HEK293T (cell line): ENCODE measurements around the gene KCNJ18.
"Not testable (repeated sequence)": the region's sequence is repeated elsewhere in the genome, so short reads cannot be mapped to it uniquely, and the experiment has no call there.

Experiments
- CTCF ChIA-PET: fragments of 350-600 bp; formaldehyde crosslinking; extraction: SDS; loops from one replicate; lab custom pipeline; 2021; ENCODE audit warnings: antibody characterized with exemption, inconsistent platforms; lab: Yijun Ruan, JAX
- POLR2A ChIA-PET: fragments of 350-600 bp; formaldehyde crosslinking; extraction: SDS; loops from one replicate; lab custom pipeline; 2020; ENCODE audit warnings: antibody characterized with exemption, inconsistent platforms; lab: Yijun Ruan, JAX
- DNase-seq: peaks from one replicate; pipeline ENCODE4 v3.0.0; 2012; ENCODE audit warnings: mixed read lengths; ENCODE audit errors: extremely low spot score
- ARNT ChIP-seq: fragments of 450-650 bp; IDR thresholded peaks from 2 replicates; pipeline ENCODE4 v1.6.1; 2017; ENCODE audit warnings: mild to moderate bottlenecking
- BHLHE40 ChIP-seq: fragments of 450-650 bp; IDR thresholded peaks from 2 replicates; pipeline ENCODE4 v1.6.1; 2016; ENCODE audit warnings: mild to moderate bottlenecking, moderate library complexity, borderline replicate concordance
- FOXM1 ChIP-seq: fragments of 450-650 bp; IDR thresholded peaks from 2 replicates; pipeline ENCODE4 v1.6.1; 2017; ENCODE audit warnings: mild to moderate bottlenecking, borderline replicate concordance
- L3MBTL2 ChIP-seq: fragments of 450-650 bp; conservative IDR thresholded peaks from 2 replicates; pipeline ENCODE4 v1.6.1; 2016; ENCODE audit warnings: mild to moderate bottlenecking
- LEF1 ChIP-seq: fragments of 450-650 bp; IDR thresholded peaks from 2 replicates; pipeline ENCODE4 v1.6.1; 2017; ENCODE audit warnings: mild to moderate bottlenecking, borderline replicate concordance
- NFRKB ChIP-seq: fragments of 450-650 bp; IDR thresholded peaks from 2 replicates; pipeline ENCODE4 v1.6.1; 2016; ENCODE audit warnings: mild to moderate bottlenecking, moderate library complexity
- SUZ12 ChIP-seq: fragments of 450-650 bp; IDR thresholded peaks from 2 replicates; pipeline ENCODE4 v1.6.1; 2016; ENCODE audit warnings: mild to moderate bottlenecking
- ZNF384 ChIP-seq: fragments of 450-650 bp; IDR thresholded peaks from 2 replicates; pipeline ENCODE4 v1.6.1; 2016
- TF ChIP-seq, protein P1 (sequence below): fragments of 450-650 bp; IDR thresholded peaks from 2 replicates; pipeline ENCODE4 v1.6.1; 2016

The KCNJ18 gene

GRCh38 chr17:21705021-21705601 is 12.8 kb downstream of the KCNJ18 start:
- CTCF ChIA-PET = no interaction called here

DNA sequence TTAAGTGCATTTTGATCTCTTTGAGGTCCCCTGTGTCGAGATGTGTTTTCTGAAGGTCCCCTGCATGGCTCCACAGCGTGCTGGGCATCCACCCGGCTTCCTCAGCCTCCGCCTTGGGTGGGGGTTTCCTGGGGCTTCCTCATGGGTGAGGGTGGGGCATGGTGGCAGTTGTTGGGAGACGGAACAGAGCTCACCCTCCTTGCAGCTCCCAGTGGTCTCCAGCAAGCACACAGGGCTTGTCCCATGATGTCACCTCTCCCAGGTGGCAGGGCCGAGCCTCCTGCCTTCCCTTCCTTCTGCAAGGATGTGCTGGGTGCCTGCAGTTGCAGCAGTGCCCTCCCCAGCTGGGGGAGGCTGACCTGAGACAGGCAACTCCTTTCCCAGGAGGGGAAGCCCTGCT is 13.4 kb downstream of the KCNJ18 start:
- POLR2A ChIA-PET, CTCF ChIA-PET, DNase-seq: not testable (repeated sequence)

More at GRCh38 chr17:21705021-21705601, 12.8 kb downstream of the KCNJ18 start:
- POLR2A ChIA-PET = no interaction called here
- TF ChIP-seq L3MBTL2 = no peak
- DNase-seq = no peak

DNA sequence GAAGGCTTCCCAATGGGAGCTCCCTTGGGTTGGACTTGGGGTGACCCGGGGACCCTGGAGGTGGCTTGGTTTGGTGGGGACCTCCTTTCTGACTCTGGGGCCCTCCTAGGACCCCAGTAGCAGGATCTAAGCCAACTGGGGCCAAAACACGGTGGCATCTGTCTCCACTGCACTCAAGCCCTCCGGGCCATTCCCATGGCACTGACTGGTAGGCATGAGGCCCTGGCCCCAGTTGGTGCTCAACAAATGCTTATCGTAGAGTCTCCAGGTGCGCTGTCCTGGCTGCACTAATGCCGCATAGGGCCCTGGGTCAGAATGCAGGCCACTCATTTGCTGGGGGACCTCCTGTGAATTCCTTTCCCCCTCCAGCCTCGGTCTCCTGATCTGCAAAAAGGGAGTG is 14.2 kb downstream of the KCNJ18 start:
- POLR2A ChIA-PET, CTCF ChIA-PET, DNase-seq: not testable (repeated sequence)

GRCh38 chr17:21707131-21707530 is 14.8 kb downstream of the KCNJ18 start:
- DNase-seq, POLR2A ChIA-PET, CTCF ChIA-PET: not testable (repeated sequence)

DNA sequence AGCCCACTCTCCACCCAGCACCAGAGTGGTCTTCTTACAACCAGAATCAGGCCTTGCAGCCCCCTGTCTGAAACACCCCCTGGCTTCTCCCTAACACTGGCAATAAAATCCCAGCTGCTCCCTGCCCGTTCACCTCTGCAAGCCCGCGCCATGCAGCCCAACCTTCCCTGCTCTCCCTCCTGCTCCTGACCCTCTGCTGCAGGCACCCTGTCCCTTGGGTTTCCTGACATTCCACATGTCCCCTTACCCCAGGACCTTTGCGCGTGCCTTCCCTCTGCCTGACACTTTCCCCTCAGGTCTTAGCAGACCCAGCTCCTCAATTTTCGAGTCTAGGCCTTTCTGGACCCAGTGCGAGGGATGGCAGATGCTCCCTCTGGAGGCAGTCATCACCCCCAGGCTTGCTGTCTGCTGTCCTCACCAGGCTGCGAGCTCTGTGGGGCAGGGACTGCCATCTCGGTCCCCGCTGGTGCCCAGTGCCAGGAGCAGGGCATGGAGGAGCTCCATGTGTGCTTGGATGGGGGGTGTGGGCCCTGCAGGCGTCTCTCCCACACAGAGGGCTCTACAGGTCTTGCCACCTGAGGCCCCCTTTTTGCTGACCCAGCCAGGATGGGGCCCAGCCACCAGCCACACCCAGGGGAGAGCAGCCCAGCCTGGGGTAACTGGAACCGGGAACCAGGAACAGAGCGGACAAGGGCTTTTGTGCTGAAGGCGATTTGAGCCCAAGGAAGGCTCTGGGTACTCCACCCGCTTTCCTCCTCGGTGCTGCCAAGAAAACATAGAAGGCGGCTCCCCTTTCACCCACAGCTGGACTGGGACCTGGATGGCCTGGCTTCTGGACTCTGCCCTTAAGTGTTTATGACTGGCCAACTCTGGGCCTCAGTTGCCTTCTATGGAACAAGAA is 15.6 kb downstream of the KCNJ18 start:
- CTCF ChIA-PET, POLR2A ChIA-PET, DNase-seq: not testable (repeated sequence)

- POLR2A ChIA-PET, CTCF ChIA-PET: not testable (repeated sequence)
Measured at GRCh38 chr17:21708612-21709535, 16.6 kb downstream of the KCNJ18 start.

DNA sequence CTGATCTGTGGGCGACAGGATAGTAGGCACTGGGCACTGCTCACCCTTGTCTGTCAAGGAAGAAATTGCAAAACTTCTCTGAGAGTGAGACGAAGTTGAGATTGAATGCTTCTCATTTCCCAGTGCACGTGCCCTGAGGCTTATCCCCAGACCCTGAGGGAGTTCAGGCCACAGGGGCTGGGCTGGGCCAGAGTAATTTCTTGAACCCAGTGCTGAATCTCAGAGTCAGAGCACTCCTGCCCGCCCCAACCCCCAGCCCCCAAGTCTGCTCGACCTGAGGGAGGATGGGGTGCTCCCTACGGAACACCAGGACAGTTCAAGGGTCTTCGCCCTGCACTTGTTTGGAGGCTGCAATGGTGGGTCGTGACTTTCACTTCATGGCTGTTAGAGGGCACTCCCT is 17.7 kb downstream of the KCNJ18 start:
- CTCF ChIA-PET, DNase-seq, POLR2A ChIA-PET: not testable (repeated sequence)

More at GRCh38 chr17:21708612-21709535, 16.6 kb downstream of the KCNJ18 start:
- DNase-seq = not testable (repeated sequence)

DNA sequence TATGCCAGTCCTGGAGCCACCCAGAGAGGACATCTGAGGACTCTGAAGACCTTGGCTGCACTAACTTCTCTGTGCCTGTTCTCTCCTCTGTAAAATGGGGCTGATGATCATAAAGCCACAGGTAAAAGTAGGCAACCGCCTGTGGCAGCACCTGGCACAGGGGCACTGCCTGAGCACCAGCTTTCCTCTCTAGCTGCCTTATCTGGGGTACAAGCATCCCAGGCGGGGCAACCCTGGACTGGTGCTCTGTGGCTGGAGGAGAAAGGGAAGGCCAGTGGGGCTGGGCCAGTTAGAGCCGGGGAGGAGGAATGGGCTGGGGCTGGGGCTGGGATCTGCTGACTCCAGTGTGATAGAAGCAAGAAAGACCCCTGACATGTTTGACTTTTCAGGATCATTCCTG is 18.2 kb downstream of the KCNJ18 start:
- DNase-seq, POLR2A ChIA-PET, CTCF ChIA-PET: not testable (repeated sequence)

- DNase-seq = no peak
- ChIA-PET POLR2A (no interaction called here), CTCF (no interaction called here)
- TF ChIP-seq ZNF384 (no peak), FOXM1 (no peak), ARNT (no peak), SUZ12 (no peak), NFRKB (no peak), BHLHE40 (no peak), LEF1 (no peak)
- TF ChIP-seq, protein P1, sequence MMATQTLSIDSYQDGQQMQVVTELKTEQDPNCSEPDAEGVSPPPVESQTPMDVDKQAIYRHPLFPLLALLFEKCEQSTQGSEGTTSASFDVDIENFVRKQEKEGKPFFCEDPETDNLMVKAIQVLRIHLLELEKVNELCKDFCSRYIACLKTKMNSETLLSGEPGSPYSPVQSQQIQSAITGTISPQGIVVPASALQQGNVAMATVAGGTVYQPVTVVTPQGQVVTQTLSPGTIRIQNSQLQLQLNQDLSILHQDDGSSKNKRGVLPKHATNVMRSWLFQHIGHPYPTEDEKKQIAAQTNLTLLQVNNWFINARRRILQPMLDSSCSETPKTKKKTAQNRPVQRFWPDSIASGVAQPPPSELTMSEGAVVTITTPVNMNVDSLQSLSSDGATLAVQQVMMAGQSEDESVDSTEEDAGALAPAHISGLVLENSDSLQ = no peak
Measured at GRCh38 chr17:21711182-21711581, 18.9 kb downstream of the KCNJ18 start.

DNA sequence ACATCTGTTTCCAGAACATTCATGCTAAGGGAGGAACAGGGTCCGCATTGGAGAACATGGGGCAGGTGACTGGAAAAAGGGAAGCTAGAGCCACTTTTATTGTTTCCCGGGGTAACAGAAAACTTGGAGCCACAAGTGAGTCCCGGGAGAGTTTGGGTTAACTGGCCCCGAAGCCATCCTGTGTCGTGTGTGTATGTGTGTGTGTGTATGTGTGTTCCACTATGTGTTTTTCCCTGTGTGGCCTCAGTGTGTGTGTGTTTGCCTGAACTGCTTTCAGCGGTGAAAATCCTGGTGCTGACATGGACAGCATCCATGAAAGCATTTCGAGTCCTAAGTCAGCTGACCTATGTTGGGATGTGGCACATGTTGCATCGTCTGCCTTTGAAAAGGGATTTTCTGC is 20.7 kb downstream of the KCNJ18 start:
- POLR2A ChIA-PET, DNase-seq: not testable (repeated sequence)

GRCh38 chr17:21713631-21714030 is 21.3 kb downstream of the KCNJ18 start:
- CTCF ChIA-PET, DNase-seq, POLR2A ChIA-PET: not testable (repeated sequence)

More for the DNA sequence above, 20.7 kb downstream of the KCNJ18 start:
- CTCF ChIA-PET = not testable (repeated sequence)

GRCh38 chr17:21714676-21715075 is 22.4 kb downstream of the KCNJ18 start:
- POLR2A ChIA-PET, CTCF ChIA-PET, DNase-seq: not testable (repeated sequence)

DNA sequence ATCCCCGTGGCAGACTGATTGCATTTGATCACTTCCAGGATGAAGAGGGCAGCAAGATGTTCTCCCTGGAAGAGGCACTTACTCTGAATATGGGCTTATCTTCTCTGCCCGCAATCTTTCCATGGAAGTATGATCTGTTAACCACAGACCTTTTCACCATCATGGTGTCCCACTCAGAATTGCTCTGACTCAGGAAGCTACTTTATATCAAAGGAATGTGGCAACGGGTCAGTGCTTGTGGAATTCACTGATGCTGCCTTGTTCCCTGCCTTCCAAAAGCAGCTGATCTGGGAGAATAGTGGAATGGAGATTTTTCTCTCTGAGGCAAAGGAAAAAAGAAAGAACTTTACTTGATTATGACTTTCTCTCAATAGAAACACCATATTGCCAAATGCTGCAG is 23.6 kb downstream of the KCNJ18 start:
- POLR2A ChIA-PET, DNase-seq, CTCF ChIA-PET: not testable (repeated sequence)

GRCh38 chr17:21718971-21719370 is 26.6 kb downstream of the KCNJ18 start:
- POLR2A ChIA-PET, DNase-seq, CTCF ChIA-PET: not testable (repeated sequence)

DNA sequence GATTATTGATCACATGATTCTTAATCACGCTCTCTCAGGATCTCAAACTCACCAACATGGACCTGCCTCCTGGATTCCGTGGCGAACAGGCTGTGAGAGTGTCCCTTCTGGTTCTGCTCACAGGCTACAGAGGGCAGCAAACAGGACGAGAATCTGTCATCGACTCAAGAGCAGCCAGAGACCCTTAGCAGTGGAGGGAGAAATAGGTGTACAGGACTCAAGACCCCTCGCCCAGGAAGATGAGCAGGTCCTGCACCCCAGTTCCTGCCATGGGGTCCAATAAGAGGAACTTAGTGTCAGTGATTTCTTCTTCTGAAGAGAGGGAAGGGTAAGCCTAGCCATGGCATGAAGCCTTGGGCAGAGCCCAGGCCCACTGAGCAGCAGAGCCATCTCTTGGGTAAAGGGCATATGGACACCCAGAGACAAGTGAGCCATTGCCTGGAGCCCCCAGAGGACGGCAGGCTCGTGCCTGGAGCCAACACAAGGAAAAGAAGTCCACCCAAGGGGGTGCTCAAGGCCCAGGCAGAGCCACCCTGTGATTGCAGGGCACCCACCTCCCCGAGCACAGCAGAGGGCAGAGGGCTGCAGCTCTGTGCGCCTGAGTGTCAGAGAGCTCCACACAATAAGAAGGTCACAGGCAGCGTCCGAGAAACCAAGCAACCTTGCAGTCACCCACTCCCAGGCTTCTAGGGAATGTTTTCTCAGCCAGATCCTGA is 27.3 kb downstream of the KCNJ18 start:
- POLR2A ChIA-PET, DNase-seq, CTCF ChIA-PET: not testable (repeated sequence)
